ENCODE data around the gene SCN2B.

SCN2B gene

DNA sequence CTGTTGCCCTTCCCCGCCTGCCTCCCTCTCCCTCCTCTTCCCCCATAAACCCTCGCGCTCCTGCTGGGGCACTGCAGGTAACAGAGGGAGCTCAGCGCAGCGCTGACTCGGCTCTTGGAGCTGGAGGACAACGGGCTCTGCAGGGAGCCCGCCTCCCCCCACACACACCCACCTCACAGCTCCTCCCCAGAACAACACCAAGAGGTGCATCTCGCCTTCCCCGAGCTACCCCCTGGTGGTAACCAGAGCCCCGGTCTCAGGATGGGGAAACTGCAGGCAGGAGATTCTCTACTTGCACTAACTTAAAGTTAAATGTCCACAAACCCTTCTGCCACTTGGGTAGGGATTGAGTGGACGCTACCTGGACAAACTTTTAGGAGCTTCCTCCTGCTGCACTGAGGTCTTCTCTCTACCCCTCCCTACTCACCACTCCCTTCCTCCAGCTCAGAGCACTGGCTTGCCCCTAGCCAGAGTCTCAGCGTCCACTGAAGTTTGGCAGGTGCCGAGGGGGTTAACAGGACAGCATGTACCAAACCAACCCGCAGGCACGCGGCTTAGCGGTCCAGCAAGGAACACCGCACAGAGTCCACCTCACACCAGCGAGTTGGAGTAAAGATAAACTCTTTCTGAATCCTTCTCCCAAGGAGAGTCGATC lies 19.8 kb downstream of the SCN2B start (continued):
- no peak for TF ChIP-seq MZF1 (tag by site-specific recombination; IDR thresholded peaks at IDR 0.05; ENCODE audit: borderline replicate concordance)
- TF ChIP-seq, protein P1, sequence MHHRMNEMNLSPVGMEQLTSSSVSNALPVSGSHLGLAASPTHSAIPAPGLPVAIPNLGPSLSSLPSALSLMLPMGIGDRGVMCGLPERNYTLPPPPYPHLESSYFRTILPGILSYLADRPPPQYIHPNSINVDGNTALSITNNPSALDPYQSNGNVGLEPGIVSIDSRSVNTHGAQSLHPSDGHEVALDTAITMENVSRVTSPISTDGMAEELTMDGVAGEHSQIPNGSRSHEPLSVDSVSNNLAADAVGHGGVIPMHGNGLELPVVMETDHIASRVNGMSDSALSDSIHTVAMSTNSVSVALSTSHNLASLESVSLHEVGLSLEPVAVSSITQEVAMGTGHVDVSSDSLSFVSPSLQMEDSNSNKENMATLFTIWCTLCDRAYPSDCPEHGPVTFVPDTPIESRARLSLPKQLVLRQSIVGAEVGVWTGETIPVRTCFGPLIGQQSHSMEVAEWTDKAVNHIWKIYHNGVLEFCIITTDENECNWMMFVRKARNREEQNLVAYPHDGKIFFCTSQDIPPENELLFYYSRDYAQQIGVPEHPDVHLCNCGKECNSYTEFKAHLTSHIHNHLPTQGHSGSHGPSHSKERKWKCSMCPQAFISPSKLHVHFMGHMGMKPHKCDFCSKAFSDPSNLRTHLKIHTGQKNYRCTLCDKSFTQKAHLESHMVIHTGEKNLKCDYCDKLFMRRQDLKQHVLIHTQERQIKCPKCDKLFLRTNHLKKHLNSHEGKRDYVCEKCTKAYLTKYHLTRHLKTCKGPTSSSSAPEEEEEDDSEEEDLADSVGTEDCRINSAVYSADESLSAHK (tag by site-specific recombination; IDR thresholded peaks at IDR 0.05): no peak
- no peak for TF ChIP-seq ZNF112 (tag by site-specific recombination; IDR thresholded peaks at IDR 0.05)
- TF ChIP-seq, protein P2, sequence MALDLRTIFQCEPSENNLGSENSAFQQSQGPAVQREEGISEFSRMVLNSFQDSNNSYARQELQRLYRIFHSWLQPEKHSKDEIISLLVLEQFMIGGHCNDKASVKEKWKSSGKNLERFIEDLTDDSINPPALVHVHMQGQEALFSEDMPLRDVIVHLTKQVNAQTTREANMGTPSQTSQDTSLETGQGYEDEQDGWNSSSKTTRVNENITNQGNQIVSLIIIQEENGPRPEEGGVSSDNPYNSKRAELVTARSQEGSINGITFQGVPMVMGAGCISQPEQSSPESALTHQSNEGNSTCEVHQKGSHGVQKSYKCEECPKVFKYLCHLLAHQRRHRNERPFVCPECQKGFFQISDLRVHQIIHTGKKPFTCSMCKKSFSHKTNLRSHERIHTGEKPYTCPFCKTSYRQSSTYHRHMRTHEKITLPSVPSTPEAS (tag by site-specific recombination; IDR thresholded peaks at IDR 0.05): no peak
- no peak for TF ChIP-seq SCRT1 (tag by site-specific recombination; IDR thresholded peaks at IDR 0.05; ENCODE audit: borderline replicate concordance)
- TF ChIP-seq ZNF169 (tag by site-specific recombination; IDR thresholded peaks at IDR 0.05): no peak
- no peak for TF ChIP-seq ZNF473 (tag by site-specific recombination; IDR thresholded peaks at IDR 0.05)
- no peak for TF ChIP-seq ZNF221 (tag by site-specific recombination; IDR thresholded peaks at IDR 0.05; ENCODE audit: borderline replicate concordance)
- peak; percentile 53 for TF ChIP-seq SP3 (tag by site-specific recombination; IDR thresholded peaks at IDR 0.05)
- peak; percentile 56; the same call in 1 of the 2 replicates for TF ChIP-seq KLF9 (tag by site-specific recombination; IDR thresholded peaks at IDR 0.05; ENCODE audit: low read depth)
- TF ChIP-seq ZNF341 (tag by site-specific recombination; IDR thresholded peaks at IDR 0.05; ENCODE audit: low read depth): peak; percentile 6
- TF ChIP-seq ZNF2 (tag by site-specific recombination; IDR thresholded peaks at IDR 0.05): no peak
- TF ChIP-seq SP7 (tag by site-specific recombination; IDR thresholded peaks at IDR 0.05): no peak
- no peak for TF ChIP-seq ZNF157 (tag by site-specific recombination; IDR thresholded peaks at IDR 0.05)
- TF ChIP-seq ZNF660 (tag by site-specific recombination; IDR thresholded peaks at IDR 0.05): no peak
- no peak for TF ChIP-seq ZNF433 (tag by site-specific recombination; IDR thresholded peaks at IDR 0.05; ENCODE audit: low read depth)

- CTCF ChIA-PET: interaction anchor here (0.6 to 7.1 kb wide), 7 partner anchors 10 to 1098 kb away, joined by 3 to 99 read pairs (median 4); no protein-coding TSS in a partner anchor
- POLR2A ChIA-PET: no interaction called here
- Histone ChIP-seq H3K27ac (ENCODE audit: extremely low read depth, low read depth, low read length) (no peak overlapping the region), H3K4me3 (ENCODE audit: low read depth, low read length) (no peak overlapping the region), H3K9me3 (ENCODE audit: control insufficient read depth, insufficient read depth, low read depth, low read length) (no peaks in the 10 kb centered on the region), H3K4me1 (ENCODE audit: control insufficient read depth, insufficient read depth, low read length) (no peaks in the 10 kb centered on the region), H3K36me3 (ENCODE audit: control insufficient read depth in 2 of 2, insufficient read depth in 1 of 2, low read length in 2 of 2) (no peaks in the 10 kb centered on the region)
- TF ChIP-seq ZNF341 (tag by site-specific recombination; IDR thresholded peaks at IDR 0.05; ENCODE audit: low read depth): peak; percentile 97
- TF ChIP-seq ZBTB6 (tag by site-specific recombination; IDR thresholded peaks at IDR 0.05): no peak
Observed at GRCh38 chr11:118155776-118156530, 20.5 kb downstream of the SCN2B start.

GRCh38 chr11:118154641-118155040 lies 21.8 kb downstream of the SCN2B start:
- Histone ChIP-seq H3K36me3 (ENCODE audit: control insufficient read depth in 2 of 2, insufficient read depth in 1 of 2, low read length in 2 of 2) (no peaks in the 10 kb centered on the region), H3K9me3 (ENCODE audit: control insufficient read depth, insufficient read depth, low read depth, low read length) (no peaks in the 10 kb centered on the region), H3K4me3 (ENCODE audit: low read depth, low read length) (no peak overlapping the region), H3K4me1 (ENCODE audit: control insufficient read depth, insufficient read depth, low read length) (no peaks in the 10 kb centered on the region), H3K27ac (ENCODE audit: extremely low read depth, low read depth, low read length) (no peak overlapping the region)
- POLR2A ChIA-PET: no interaction called here
- CTCF ChIA-PET: interaction anchor here (1.0 to 7.1 kb wide), 3 partner anchors 9 to 44 kb away, joined by 4 to 99 read pairs (median 7); no protein-coding TSS in a partner anchor
- TF ChIP-seq ZNF501 (tag by site-specific recombination; IDR thresholded peaks at IDR 0.05): no peak
- TF ChIP-seq ZNF433 (tag by site-specific recombination; IDR thresholded peaks at IDR 0.05; ENCODE audit: low read depth): no peak
- TF ChIP-seq, protein P3, sequence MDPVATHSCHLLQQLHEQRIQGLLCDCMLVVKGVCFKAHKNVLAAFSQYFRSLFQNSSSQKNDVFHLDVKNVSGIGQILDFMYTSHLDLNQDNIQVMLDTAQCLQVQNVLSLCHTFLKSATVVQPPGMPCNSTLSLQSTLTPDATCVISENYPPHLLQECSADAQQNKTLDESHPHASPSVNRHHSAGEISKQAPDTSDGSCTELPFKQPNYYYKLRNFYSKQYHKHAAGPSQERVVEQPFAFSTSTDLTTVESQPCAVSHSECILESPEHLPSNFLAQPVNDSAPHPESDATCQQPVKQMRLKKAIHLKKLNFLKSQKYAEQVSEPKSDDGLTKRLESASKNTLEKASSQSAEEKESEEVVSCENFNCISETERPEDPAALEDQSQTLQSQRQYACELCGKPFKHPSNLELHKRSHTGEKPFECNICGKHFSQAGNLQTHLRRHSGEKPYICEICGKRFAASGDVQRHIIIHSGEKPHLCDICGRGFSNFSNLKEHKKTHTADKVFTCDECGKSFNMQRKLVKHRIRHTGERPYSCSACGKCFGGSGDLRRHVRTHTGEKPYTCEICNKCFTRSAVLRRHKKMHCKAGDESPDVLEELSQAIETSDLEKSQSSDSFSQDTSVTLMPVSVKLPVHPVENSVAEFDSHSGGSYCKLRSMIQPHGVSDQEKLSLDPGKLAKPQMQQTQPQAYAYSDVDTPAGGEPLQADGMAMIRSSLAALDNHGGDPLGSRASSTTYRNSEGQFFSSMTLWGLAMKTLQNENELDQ (tag by site-specific recombination; IDR thresholded peaks at IDR 0.05; ENCODE audit: low read depth): no peak
- TF ChIP-seq, protein P4, sequence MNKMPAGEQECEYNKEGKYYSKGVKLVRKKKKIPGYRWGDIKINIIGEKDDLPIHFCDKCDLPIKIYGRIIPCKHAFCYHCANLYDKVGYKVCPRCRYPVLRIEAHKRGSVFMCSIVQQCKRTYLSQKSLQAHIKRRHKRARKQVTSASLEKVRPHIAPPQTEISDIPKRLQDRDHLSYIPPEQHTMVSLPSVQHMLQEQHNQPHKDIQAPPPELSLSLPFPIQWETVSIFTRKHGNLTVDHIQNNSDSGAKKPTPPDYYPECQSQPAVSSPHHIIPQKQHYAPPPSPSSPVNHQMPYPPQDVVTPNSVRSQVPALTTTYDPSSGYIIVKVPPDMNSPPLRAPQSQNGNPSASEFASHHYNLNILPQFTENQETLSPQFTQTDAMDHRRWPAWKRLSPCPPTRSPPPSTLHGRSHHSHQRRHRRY (tag by site-specific recombination; IDR thresholded peaks at IDR 0.05): no peak
- no peak for TF ChIP-seq ZNF423 (tag by site-specific recombination; IDR thresholded peaks at IDR 0.05)
- no peak for TF ChIP-seq ZNF114 (tag by site-specific recombination; IDR thresholded peaks at IDR 0.05)
- TF ChIP-seq ZNF16 (tag by site-specific recombination; IDR thresholded peaks at IDR 0.05; ENCODE audit: low read depth): no peak

Data from HEK293 (cell line).